ENCODE results near the gene UCHL3.

The UCHL3 gene

DNA sequence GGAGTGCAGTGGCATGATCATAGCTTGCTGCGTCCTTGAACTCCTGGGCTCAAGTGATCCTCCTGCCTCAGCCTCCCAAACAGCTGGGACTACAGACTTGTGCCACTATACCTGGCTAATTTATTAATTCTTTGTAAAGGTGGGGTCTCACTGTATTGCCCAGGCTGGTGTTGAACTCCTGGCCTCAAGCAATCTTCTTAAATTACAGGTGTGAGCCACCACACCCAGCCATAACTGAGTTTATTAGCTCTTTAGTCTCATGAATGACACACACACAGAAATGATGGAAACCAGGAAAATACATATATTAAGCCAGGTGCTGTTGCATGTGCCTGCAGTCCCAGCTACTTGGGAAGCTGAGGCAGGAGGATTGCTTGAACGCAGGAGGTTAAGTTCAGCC lies 53.4 kb downstream of the UCHL3 start:
- H3K4me1 ChIP-seq (ENCODE audit: insufficient read depth, low read length, severe bottlenecking) = no peaks in the 10 kb centered on the region
- no peaks in the 10 kb centered on the region for H4K20me1 ChIP-seq (ENCODE audit: insufficient read depth, low read length)
- no peak overlapping the region for H3K4me2 ChIP-seq (ENCODE audit: low read length)
- H3K9ac ChIP-seq (ENCODE audit: low read length) = no peak overlapping the region
- no peak overlapping the region for H3K4me3 ChIP-seq (ENCODE audit: low read depth, low read length, poor library complexity, severe bottlenecking)
- no peaks in the 10 kb centered on the region for H3K27me3 ChIP-seq (ENCODE audit: insufficient read depth, low read length)
- H3K36me3 ChIP-seq (ENCODE audit: insufficient read depth, low read length) = peaks cover 49% of the 10 kb centered on the region
- TF ChIP-seq, protein P1, sequence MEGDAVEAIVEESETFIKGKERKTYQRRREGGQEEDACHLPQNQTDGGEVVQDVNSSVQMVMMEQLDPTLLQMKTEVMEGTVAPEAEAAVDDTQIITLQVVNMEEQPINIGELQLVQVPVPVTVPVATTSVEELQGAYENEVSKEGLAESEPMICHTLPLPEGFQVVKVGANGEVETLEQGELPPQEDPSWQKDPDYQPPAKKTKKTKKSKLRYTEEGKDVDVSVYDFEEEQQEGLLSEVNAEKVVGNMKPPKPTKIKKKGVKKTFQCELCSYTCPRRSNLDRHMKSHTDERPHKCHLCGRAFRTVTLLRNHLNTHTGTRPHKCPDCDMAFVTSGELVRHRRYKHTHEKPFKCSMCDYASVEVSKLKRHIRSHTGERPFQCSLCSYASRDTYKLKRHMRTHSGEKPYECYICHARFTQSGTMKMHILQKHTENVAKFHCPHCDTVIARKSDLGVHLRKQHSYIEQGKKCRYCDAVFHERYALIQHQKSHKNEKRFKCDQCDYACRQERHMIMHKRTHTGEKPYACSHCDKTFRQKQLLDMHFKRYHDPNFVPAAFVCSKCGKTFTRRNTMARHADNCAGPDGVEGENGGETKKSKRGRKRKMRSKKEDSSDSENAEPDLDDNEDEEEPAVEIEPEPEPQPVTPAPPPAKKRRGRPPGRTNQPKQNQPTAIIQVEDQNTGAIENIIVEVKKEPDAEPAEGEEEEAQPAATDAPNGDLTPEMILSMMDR (IDR thresholded peaks at IDR 0.05; ENCODE audit: low read length) = no peak
- no peak for TF ChIP-seq EZH2 (IDR thresholded peaks at IDR 0.05; ENCODE audit: borderline replicate concordance, low read length)
- no peaks in the 10 kb centered on the region for H3F3A ChIP-seq (ENCODE audit: insufficient read depth, low read length)
- H3K9me3 ChIP-seq (ENCODE audit: low read length) = no peaks in the 10 kb centered on the region
- H3K27ac ChIP-seq (ENCODE audit: low read depth, low read length, poor library complexity, severe bottlenecking) = no peak overlapping the region
- H3K79me2 ChIP-seq (ENCODE audit: insufficient read depth, low read length) = no peaks in the 10 kb centered on the region
- H3K9me2 ChIP-seq (ENCODE audit: low read depth, low read length) = no peaks in the 10 kb centered on the region
- no peak overlapping the region for H2AFZ ChIP-seq (ENCODE audit: low read length)

DNA sequence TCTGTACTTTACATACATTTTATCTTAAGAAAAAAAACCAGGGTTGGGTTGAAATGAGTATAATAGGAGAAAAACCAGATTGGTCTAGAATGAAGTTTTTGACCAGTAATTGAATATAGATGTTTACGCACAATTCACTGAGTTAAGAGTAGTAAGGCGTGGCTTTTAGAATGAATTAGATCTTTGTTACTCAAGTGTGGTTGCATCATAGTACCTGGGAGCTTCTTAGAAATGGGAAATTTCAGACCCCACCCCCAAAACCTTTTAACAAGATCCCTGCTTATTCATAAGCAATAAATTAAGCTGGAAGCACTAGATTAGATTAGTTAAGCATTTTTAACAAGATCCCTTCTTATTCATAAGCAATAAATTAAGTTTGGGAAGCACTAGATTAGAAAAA lies 57.9 kb downstream of the UCHL3 start:
- TF ChIP-seq, protein P1 (IDR thresholded peaks at IDR 0.05; ENCODE audit: low read length) = no peak
- no peak for TF ChIP-seq EZH2 (IDR thresholded peaks at IDR 0.05; ENCODE audit: borderline replicate concordance, low read length)
- Histone ChIP-seq H3K36me3 (ENCODE audit: insufficient read depth, low read length) (peaks cover 22% of the 10 kb centered on the region; the same call in 1 of the 2 replicates), H3K27ac (ENCODE audit: low read depth, low read length, poor library complexity, severe bottlenecking) (no peak overlapping the region), H3K4me1 (ENCODE audit: insufficient read depth, low read length, severe bottlenecking) (no peaks in the 10 kb centered on the region), H2AFZ (ENCODE audit: low read length) (no peak overlapping the region), H3K27me3 (ENCODE audit: insufficient read depth, low read length) (no peaks in the 10 kb centered on the region), H3K9ac (ENCODE audit: low read length) (no peak overlapping the region), H3K4me2 (ENCODE audit: low read length) (no peak overlapping the region), H3K4me3 (ENCODE audit: low read depth, low read length, poor library complexity, severe bottlenecking) (no peak overlapping the region), H3K9me3 (ENCODE audit: low read length) (no peaks in the 10 kb centered on the region), H3K79me2 (ENCODE audit: insufficient read depth, low read length) (no peaks in the 10 kb centered on the region), H4K20me1 (ENCODE audit: insufficient read depth, low read length) (no peaks in the 10 kb centered on the region), H3F3A (ENCODE audit: insufficient read depth, low read length) (no peaks in the 10 kb centered on the region), H3K9me2 (ENCODE audit: low read depth, low read length) (no peaks in the 10 kb centered on the region)

DNA sequence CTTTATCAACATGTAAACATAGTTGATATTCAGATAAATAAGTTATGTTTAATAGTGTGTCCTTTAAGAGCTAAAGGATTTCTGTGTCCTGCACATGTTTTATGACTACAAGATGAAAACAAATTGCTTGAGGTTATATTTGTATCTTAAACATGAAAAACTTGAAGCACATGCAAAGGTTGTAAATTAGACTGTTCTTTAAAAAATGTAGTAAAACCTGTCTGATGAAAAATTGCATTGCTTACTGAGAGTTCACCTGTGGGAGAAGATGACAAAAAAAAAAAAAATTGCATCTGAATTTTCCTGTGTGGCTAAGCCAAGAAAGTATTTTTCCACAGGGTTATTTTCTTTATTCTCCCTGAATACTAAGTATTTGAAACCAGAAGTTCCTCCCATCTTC lies 60.9 kb downstream of the UCHL3 start:
- H3K4me2 ChIP-seq (ENCODE audit: low read length) = no peak overlapping the region
- H3K9me3 ChIP-seq (ENCODE audit: low read length) = no peaks in the 10 kb centered on the region
- H2AFZ ChIP-seq (ENCODE audit: low read length) = no peak overlapping the region
- no peak overlapping the region for H3K27ac ChIP-seq (ENCODE audit: low read depth, low read length, poor library complexity, severe bottlenecking)
- H4K20me1 ChIP-seq (ENCODE audit: insufficient read depth, low read length) = no peaks in the 10 kb centered on the region
- H3K4me3 ChIP-seq (ENCODE audit: low read depth, low read length, poor library complexity, severe bottlenecking) = no peak overlapping the region
- no peaks in the 10 kb centered on the region for H3K27me3 ChIP-seq (ENCODE audit: insufficient read depth, low read length)
- H3K9me2 ChIP-seq (ENCODE audit: low read depth, low read length) = no peaks in the 10 kb centered on the region
- H3K79me2 ChIP-seq (ENCODE audit: insufficient read depth, low read length) = no peaks in the 10 kb centered on the region
- TF ChIP-seq EZH2 (IDR thresholded peaks at IDR 0.05; ENCODE audit: borderline replicate concordance, low read length) = no peak
- TF ChIP-seq, protein P1 (IDR thresholded peaks at IDR 0.05; ENCODE audit: low read length) = no peak
- no peaks in the 10 kb centered on the region for H3F3A ChIP-seq (ENCODE audit: insufficient read depth, low read length)
- H3K9ac ChIP-seq (ENCODE audit: low read length) = no peak overlapping the region
- no peaks in the 10 kb centered on the region for H3K4me1 ChIP-seq (ENCODE audit: insufficient read depth, low read length, severe bottlenecking)
- peaks cover 15% of the 10 kb centered on the region; the same call in 1 of the 2 replicates for H3K36me3 ChIP-seq (ENCODE audit: insufficient read depth, low read length)
